Daoy (cell line): ENCODE measurements around the gene SNU13. TPM values are rescaled to one million over a fixed set of nuclear protein-coding genes. Genes with fewer than 3 reads are reported as not detected.
"Not testable (repeated sequence)": the region's sequence is repeated elsewhere in the genome, so short reads cannot be mapped to it uniquely, and the experiment has no call there.

ENCODE experiments used
- DNase-seq: peaks from one replicate; pipeline ENCODE4 v3.0.0-alpha.2; 2015; ENCODE audit warnings: low read depth
- total RNA-seq: library from RNA; depleted of rRNA; stranded (reverse); fragments of >200 nt; shearing (Covaris generic); gene quantifications from 2 replicates; pipeline ENCODE4 v1.2.3, GENCODE V29; 2014

Gene SNU13
- total RNA-seq, 1 experiment from 2014 or later = 98.8 TPM

- DNase-seq = no peak
These were observed 6.4 kb downstream of the SNU13 start for GRCh38 chr22:41682033-41682807.

GRCh38 chr22:41681616-41682015 lies 7.1 kb downstream of the SNU13 start:
- DNase-seq = no peak

- DNase-seq = no peak
These were observed 12.5 kb downstream of the SNU13 start for GRCh38 chr22:41676134-41676533.

DNA sequence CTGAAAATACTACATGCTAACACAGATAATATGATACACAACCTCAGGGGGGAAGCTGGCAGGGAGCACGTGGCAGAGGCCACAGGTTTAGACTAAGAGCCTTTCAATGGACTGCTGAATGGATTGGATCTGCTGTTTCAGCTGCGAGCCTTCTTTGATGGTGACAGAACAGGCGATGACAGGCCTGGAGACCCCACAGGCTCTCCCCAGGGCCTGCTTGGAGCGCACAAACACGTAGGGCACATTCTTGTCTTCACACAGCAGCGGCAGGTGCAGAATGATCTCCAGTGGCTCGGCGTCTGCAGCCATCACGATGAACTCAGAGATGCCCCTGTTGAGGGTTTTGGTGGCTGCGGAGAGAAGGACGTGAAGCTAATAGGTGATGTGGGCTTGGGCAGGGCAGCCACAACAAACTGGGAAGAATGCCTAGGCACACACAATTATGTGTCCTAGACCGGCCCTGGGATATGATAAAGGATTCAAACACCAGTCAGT lies 13.8 kb downstream of the SNU13 start:
- DNase-seq = no peak

GRCh38 chr22:41672780-41673509 lies 15.7 kb downstream of the SNU13 start:
- DNase-seq = peak; percentile 13

GRCh38 chr22:41672096-41672495 lies 16.6 kb downstream of the SNU13 start:
- peak; percentile 47 for DNase-seq

- DNase-seq = peak; percentile 77
These were observed 19.4 kb downstream of the SNU13 start for GRCh38 chr22:41668971-41669911.

- no peak for DNase-seq
These were observed 23.7 kb downstream of the SNU13 start for GRCh38 chr22:41664951-41665350.

DNA sequence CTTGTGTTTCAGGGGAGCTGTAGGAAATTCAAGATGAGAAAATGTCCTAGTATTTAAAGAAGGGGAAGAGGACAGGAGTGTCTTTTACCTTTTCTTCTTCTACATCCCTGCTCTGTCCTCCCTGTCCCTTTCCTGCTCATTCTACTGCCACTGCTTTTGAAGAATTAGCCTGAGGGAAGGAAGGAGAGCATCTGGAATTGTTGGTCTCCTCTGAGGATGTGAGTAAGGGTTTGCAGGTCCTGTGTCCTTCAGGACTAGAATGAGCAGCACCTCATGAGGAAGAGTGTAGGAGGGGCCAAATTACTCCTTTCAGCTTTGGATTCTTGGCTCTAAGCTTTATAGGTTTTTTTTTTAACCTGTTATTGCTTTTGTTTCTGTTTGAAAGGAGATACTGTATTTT lies 24.2 kb downstream of the SNU13 start:
- DNase-seq = no peak

DNA sequence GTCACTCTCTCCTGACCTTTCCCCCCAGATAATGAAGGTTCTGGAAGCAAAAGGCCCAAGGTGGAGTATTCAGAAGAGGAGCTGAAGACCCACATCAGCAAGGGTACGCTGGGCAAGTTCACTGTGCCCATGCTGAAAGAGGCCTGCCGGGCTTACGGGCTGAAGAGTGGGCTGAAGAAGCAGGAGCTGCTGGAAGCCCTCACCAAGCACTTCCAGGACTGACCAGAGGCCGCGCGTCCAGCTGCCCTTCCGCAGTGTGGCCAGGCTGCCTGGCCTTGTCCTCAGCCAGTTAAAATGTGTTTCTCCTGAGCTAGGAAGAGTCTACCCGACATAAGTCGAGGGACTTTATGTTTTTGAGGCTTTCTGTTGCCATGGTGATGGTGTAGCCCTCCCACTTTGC lies 25.1 kb downstream of the SNU13 start:
- not testable (repeated sequence) for DNase-seq

DNA sequence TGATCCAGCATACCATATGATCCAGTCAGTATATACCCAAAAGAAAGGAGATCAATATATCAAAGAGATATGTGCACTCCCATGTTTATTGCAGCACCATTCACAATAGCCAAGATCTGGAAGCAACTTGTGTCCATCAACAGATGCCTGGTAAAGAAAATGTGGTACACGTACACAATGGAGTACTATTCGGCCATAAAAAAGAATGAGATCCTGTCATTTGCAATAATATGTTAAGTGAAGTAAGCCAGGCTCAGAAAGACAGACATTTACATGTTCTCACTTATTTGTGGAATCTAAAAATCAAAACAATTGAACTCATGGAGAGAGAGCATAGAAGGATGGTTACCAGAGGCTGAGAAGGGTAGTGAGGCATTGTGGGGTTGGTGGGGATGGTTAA lies 27.0 kb downstream of the SNU13 start:
- no peak for DNase-seq

- DNase-seq = no peak
These were observed 27.6 kb downstream of the SNU13 start for GRCh38 chr22:41661088-41661487.

- DNase-seq = no peak
These were observed 28.3 kb downstream of the SNU13 start for GRCh38 chr22:41660416-41660815.

DNA sequence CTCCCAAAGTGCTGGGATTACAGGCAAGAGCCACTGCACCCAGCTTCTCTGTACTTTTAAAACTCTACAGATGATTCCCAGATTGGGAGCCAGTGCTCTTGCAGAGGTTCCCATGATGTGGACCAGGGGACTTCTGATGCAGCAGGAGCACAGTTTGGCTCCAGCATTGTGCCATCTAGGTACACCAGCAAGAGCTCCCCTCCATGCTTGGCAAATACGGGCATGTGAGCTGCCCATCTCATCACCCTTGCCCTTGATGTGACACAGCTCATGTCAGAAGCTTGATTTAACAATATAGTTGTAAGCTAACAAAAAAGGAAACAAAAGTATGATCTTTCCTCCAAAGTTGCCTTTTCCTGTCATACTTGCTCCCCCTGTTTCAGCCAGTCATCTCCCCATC lies 28.7 kb downstream of the SNU13 start:
- DNase-seq = no peak

GRCh38 chr22:41658869-41659268 lies 29.8 kb downstream of the SNU13 start:
- no peak for DNase-seq

- DNase-seq = no peak
These were observed 31.0 kb downstream of the SNU13 start for GRCh38 chr22:41657709-41658108.

- no peak for DNase-seq
These were observed 32.1 kb downstream of the SNU13 start for GRCh38 chr22:41656556-41656955.

- DNase-seq = no peak
These were observed 34.3 kb downstream of the SNU13 start for GRCh38 chr22:41654322-41654721.

GRCh38 chr22:41650821-41651220 lies 37.8 kb downstream of the SNU13 start:
- DNase-seq = no peak

DNA sequence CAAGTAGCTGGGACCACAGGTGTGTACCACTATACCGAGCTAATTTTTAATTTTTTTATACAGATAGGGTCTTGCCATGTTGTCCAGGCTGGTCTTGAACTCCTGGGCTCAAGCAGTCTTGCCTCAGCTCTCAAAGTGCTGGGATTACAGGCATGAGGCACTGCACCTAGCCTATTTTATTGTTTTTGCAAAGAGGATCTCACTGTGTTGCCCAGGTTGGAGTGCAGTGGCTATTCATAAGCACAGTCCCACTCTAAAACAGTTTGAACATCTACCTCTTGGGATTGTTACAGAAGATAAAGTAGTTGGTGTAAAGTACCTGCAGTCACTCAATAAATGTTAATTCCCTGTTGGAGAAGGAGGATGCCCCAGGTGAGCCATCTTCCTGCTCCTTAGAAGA lies 38.4 kb downstream of the SNU13 start:
- no peak for DNase-seq

DNA sequence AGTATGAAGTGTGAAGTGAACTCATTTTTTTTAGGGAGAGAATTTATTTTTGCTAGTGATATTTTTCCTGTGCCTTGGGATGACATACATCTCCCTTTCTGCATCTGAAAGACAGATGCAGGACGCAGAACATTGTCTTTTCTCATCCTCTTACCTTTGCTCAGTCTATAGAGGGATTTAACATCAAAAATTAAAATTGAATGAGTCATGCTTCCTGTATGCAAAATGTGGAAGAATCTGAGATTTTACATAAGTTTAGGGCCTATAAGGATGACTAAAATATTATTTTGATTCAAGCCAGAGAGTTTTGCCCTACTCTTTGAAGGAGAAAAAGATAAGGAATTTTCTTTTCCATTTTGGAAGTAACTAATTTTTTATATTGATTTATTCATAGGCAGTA lies 40.2 kb downstream of the SNU13 start:
- no peak for DNase-seq

DNA sequence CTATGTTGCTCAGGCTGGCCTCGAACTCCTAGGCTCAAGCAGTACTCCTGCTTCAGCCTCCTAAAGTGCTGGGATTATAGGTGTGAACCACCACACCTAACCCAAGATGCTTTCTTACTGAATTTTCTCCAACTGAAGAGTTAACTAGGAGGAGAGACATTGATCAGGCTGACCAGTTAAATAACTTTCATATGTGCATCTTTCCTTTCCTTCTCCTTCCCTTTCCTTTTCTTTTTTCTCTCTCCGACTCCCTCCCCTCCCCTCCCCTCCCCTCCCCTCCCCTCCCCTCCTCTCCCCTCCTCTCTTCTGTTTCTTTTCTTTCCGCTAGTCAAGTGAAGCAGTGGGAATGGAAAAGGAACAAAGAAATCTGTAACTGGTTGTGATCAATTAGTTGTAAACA lies 40.9 kb downstream of the SNU13 start:
- DNase-seq = no peak
